Measurements from ENCODE around the gene VPS8.

VPS8 gene

DNA sequence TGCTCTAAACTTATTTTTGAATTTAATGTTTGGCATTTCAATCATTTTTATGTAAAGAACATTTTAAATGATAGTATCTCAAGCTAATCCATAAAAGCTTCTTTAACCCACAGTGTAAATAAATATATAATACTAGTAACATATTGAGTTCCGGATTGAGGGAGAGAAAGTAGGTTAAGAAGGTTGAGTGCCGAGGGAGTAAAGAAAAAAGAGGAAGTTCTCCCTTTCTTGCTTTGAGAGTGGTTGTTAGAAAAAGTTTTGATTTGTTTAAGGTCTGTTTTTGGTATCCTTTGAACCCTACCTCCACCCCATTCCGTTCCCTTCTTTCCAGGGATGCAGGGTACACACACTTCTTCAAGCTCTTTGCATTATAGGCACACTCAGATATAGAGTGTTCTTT, 130.8 kb downstream of the VPS8 start (continued):
- no peak for TF ChIP-seq ZNF311 (tag by site-specific recombination; IDR thresholded peaks at IDR 0.05; ENCODE audit: borderline replicate concordance)
- TF ChIP-seq ZNF366 (tag by site-specific recombination; conservative IDR thresholded peaks at IDR 0.05) = no peak
- no peak for TF ChIP-seq ZNF837 (tag by site-specific recombination; IDR thresholded peaks at IDR 0.05)
- TF ChIP-seq ZFP3 (tag by site-specific recombination; IDR thresholded peaks at IDR 0.05; ENCODE audit: low read depth) = no peak

DNA sequence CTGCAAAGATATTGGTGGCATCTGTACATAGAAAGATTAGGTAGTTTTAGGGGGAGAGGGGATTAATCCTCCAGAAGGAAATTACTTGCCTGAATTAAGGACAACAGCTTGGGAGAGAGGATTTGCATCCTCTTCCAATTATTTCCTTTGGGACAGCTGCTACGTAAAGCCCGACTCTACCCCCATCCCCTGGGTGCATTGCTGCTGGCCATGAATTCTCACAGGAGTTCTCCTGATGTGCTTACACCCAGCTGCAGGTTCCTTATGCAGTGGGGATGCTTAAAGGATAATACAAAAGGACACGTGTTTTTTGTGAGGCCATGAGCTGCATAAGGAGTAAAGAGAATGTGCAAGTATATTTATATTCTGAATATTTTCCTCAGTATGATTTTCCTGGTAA, 132.3 kb downstream of the VPS8 start:
- Histone ChIP-seq H3K4me1 (ENCODE audit: control insufficient read depth, insufficient read depth, low read length) (no peaks in the 10 kb centered on the region), H3K4me3 (ENCODE audit: low read depth, low read length) (no peak overlapping the region), H3K36me3 (ENCODE audit: control insufficient read depth in 2 of 2, insufficient read depth in 1 of 2, low read length in 2 of 2) (peaks cover 0 to 7% of the 10 kb centered on the region in 2 experiments; a peak in 1 of 3 replicates), H3K9me3 (ENCODE audit: control insufficient read depth, insufficient read depth, low read depth, low read length) (no peaks in the 10 kb centered on the region), H3K27ac (ENCODE audit: extremely low read depth, low read depth, low read length) (no peak overlapping the region)
- TF ChIP-seq TRIM28 (IDR thresholded peaks at IDR 0.05; ENCODE audit: borderline replicate concordance, low read length) (no peak), ZEB2 (tag by site-specific recombination; IDR thresholded peaks at IDR 0.05) (no peak), BCL11A (tag by site-specific recombination; IDR thresholded peaks at IDR 0.05; ENCODE audit: low read depth) (no peak), ZNF76 (tag by site-specific recombination; IDR thresholded peaks at IDR 0.05; ENCODE audit: borderline replicate concordance, low read depth) (no peak), SCRT1 (tag by site-specific recombination; IDR thresholded peaks at IDR 0.05; ENCODE audit: borderline replicate concordance) (no peak), ZNF560 (tag by site-specific recombination; IDR thresholded peaks at IDR 0.05; ENCODE audit: borderline replicate concordance) (no peak), GLI2 (tag by site-specific recombination; IDR thresholded peaks at IDR 0.05; ENCODE audit: borderline replicate concordance, low read depth) (no peak), ZNF621 (tag by site-specific recombination; IDR thresholded peaks at IDR 0.05) (no peak), ZFP41 (tag by site-specific recombination; IDR thresholded peaks at IDR 0.05; ENCODE audit: borderline replicate concordance) (no peak), ZNF24 (tag by site-specific recombination; IDR thresholded peaks at IDR 0.05) (no peak), SETDB1 (IDR thresholded peaks at IDR 0.05; ENCODE audit: insufficient read length, low read length) (no peak), ZNF785 (tag by site-specific recombination; IDR thresholded peaks at IDR 0.05) (no peak), ZSCAN23 (tag by site-specific recombination; IDR thresholded peaks at IDR 0.05) (no peak), SP3 (tag by site-specific recombination; IDR thresholded peaks at IDR 0.05) (no peak), ZNF335 (tag by site-specific recombination; conservative IDR thresholded peaks at IDR 0.05) (no peak)
- TF ChIP-seq, protein P1, sequence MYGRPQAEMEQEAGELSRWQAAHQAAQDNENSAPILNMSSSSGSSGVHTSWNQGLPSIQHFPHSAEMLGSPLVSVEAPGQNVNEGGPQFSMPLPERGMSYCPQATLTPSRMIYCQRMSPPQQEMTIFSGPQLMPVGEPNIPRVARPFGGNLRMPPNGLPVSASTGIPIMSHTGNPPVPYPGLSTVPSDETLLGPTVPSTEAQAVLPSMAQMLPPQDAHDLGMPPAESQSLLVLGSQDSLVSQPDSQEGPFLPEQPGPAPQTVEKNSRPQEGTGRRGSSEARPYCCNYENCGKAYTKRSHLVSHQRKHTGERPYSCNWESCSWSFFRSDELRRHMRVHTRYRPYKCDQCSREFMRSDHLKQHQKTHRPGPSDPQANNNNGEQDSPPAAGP (tag by site-specific recombination; IDR thresholded peaks at IDR 0.05) = no peak
- ChIA-PET POLR2A (no interaction called here), CTCF (no interaction called here)

DNA sequence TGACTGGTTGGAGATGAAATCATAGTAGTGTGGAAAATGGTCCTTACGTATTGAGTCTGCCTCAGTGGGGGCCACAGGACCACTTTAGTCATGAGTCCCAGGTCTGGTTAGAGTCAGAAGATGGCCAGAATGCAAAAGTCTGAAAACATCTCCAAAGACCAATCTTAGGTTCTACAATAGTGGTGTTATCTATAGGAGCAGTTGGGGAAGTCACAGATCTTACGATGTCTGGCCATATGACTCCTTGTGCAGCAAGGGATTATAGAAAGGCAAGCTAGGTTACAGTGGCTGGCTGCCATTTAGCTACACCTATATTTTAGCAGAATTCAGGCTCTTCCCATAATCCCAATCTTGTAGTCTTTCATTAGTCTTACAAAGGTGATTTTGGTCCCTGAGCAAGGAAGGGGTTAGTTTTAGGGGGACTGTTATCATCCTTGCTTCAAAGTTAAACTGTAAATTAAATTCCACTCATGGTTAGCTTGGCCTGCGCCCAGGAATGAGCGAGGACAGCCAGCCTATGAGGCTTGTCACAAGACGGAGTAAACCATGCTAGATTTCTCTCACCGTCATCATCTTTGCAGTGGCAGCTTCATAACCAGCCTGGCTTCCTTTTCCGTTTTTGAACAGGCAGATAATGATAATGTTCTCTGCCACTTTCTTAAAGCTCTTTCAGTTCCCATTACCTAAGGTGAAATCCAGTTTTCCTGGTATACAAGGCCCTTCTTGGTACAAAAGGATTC, 134.1 kb downstream of the VPS8 start:
- POLR2A ChIA-PET = no interaction called here
- no peaks in the 10 kb centered on the region for H3K9me3 ChIP-seq (ENCODE audit: control insufficient read depth, insufficient read depth, low read depth, low read length)
- H3K4me3 ChIP-seq (ENCODE audit: low read depth, low read length) = no peak overlapping the region
- CTCF ChIA-PET = no interaction called here
- no peaks in the 10 kb centered on the region for H3K4me1 ChIP-seq (ENCODE audit: control insufficient read depth, insufficient read depth, low read length)
- peaks cover 0 to 4% of the 10 kb centered on the region in 2 experiments; a peak in 1 of 3 replicates for H3K36me3 ChIP-seq (ENCODE audit: control insufficient read depth in 2 of 2, insufficient read depth in 1 of 2, low read length in 2 of 2)
- H3K27ac ChIP-seq (ENCODE audit: extremely low read depth, low read depth, low read length) = no peak overlapping the region
- TF ChIP-seq ZNF654 (tag by site-specific recombination; IDR thresholded peaks at IDR 0.05; ENCODE audit: low read depth) = no peak
- no peak for TF ChIP-seq ZNF155 (tag by site-specific recombination; IDR thresholded peaks at IDR 0.05)
- TF ChIP-seq YY1 (tag by site-specific recombination; IDR thresholded peaks at IDR 0.05) = no peak
- TF ChIP-seq BCL11B (tag by site-specific recombination; IDR thresholded peaks at IDR 0.05; ENCODE audit: low read depth) = no peak
- TF ChIP-seq, protein P2, sequence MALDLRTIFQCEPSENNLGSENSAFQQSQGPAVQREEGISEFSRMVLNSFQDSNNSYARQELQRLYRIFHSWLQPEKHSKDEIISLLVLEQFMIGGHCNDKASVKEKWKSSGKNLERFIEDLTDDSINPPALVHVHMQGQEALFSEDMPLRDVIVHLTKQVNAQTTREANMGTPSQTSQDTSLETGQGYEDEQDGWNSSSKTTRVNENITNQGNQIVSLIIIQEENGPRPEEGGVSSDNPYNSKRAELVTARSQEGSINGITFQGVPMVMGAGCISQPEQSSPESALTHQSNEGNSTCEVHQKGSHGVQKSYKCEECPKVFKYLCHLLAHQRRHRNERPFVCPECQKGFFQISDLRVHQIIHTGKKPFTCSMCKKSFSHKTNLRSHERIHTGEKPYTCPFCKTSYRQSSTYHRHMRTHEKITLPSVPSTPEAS (tag by site-specific recombination; IDR thresholded peaks at IDR 0.05) = no peak
- no peak for TF ChIP-seq KLF8 (tag by site-specific recombination; IDR thresholded peaks at IDR 0.05)
- TF ChIP-seq ZBTB20 (tag by site-specific recombination; IDR thresholded peaks at IDR 0.05) = no peak
- TF ChIP-seq, protein P3, sequence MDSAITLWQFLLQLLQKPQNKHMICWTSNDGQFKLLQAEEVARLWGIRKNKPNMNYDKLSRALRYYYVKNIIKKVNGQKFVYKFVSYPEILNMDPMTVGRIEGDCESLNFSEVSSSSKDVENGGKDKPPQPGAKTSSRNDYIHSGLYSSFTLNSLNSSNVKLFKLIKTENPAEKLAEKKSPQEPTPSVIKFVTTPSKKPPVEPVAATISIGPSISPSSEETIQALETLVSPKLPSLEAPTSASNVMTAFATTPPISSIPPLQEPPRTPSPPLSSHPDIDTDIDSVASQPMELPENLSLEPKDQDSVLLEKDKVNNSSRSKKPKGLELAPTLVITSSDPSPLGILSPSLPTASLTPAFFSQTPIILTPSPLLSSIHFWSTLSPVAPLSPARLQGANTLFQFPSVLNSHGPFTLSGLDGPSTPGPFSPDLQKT (IDR thresholded peaks at IDR 0.05; ENCODE audit: borderline replicate concordance, low read depth, low read length) = no peak
- TF ChIP-seq, protein P4, sequence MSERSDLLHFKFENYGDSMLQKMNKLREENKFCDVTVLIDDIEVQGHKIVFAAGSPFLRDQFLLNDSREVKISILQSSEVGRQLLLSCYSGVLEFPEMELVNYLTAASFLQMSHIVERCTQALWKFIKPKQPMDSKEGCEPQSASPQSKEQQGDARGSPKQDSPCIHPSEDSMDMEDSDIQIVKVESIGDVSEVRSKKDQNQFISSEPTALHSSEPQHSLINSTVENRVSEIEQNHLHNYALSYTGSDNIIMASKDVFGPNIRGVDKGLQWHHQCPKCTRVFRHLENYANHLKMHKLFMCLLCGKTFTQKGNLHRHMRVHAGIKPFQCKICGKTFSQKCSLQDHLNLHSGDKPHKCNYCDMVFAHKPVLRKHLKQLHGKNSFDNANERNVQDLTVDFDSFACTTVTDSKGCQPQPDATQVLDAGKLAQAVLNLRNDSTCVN (tag by site-specific recombination; optimal IDR thresholded peaks at IDR 0.05) = no peak

Measured in HEK293 (cell line).